Measurements from ENCODE around the gene APIP. TPM values are rescaled to one million over a fixed set of nuclear protein-coding genes. Genes with fewer than 3 reads are reported as not detected.

The APIP gene
- total and polyA plus RNA-seq, 2 of the 8 experiments (the other 6 are each of a cell fraction or from before 2014, with no cell fraction given), result 10.4 to 25.7 TPM

GRCh38 chr11:34959770-34960169 lies 43.6 kb upstream of the APIP start:
- CTCF ChIA-PET (ENCODE audit: partially characterized antibody), result interaction anchor here (1.2 kb wide), 1 partner anchor 40 kb away, joined by 3 read pairs; no protein-coding TSS in a partner anchor
- Histone ChIP-seq H2AK5ac (ENCODE audit: low read depth, low read length) (no peak overlapping the region), H3K79me1 (ENCODE audit: low read depth, low read length) (no peaks in the 10 kb centered on the region), H3K4me3 (ENCODE audit: extremely low read depth in 1 of 4, insufficient read depth in 2 of 4, low read depth in 3 of 4, low read length in 4 of 4) (no peak overlapping the region), H3K4me1 (replicated peaks in 1 of 4; ENCODE audit: control insufficient read depth in 3 of 4, insufficient read depth in 4 of 4, low read length in 3 of 4) (no peaks in the 10 kb centered on the region), H2AFZ (ENCODE audit: low read length) (no peak overlapping the region), H3K27me3 (replicated peaks in 1 of 4; ENCODE audit: control insufficient read depth in 3 of 4, extremely low read depth in 1 of 4, insufficient read depth in 3 of 4, low read length in 3 of 4) (peaks cover 0 to 1% (median 0%) of the 10 kb centered on the region in 4 experiments; a peak in 1 of 7 replicates), H3K4me2 (ENCODE audit: insufficient read depth in 1 of 2, low read depth in 2 of 2, low read length in 2 of 2) (no peak overlapping the region), H3K9me3 (ENCODE audit: insufficient read depth in 2 of 2, low read depth in 1 of 2, low read length in 1 of 2) (no peaks in the 10 kb centered on the region), H3K36me3 (ENCODE audit: control insufficient read depth in 2 of 4, insufficient read depth in 4 of 4, low read length in 3 of 4) (no peaks in the 10 kb centered on the region; a peak in 2 of 8 replicates), H3K23me2 (ENCODE audit: low read depth, low read length) (no peaks in the 10 kb centered on the region), H3K27ac (ENCODE audit: low read depth, low read length) (no peak overlapping the region), H3K23ac (ENCODE audit: insufficient read length) (no peak overlapping the region), H3K18ac (ENCODE audit: extremely low read depth, low read length) (no peak overlapping the region), H3K14ac (ENCODE audit: insufficient read length) (no peak overlapping the region), H4K5ac (ENCODE audit: insufficient read length, low read depth, low read length) (no peak overlapping the region), H2BK15ac (ENCODE audit: low read length) (no peak overlapping the region), H4K20me1 (replicated peaks in 1 of 2; ENCODE audit: control insufficient read depth in 1 of 2, insufficient read depth in 2 of 2, low read length in 2 of 2) (peaks cover 0 to 1% of the 10 kb centered on the region in 2 experiments), H3K79me2 (ENCODE audit: control insufficient read depth in 1 of 2, insufficient read depth in 2 of 2, low read length in 2 of 2) (no peaks in the 10 kb centered on the region), H2BK120ac (replicated peaks; ENCODE audit: low read depth, low read length) (no peak overlapping the region), H2BK12ac (ENCODE audit: low read depth, low read length) (no peak overlapping the region), H4K91ac (replicated peaks; ENCODE audit: insufficient read length, low read length) (no peak overlapping the region), H2BK20ac (ENCODE audit: low read length) (no peak overlapping the region), H2BK5ac (ENCODE audit: low read depth, low read length) (no peak overlapping the region), H4K8ac (ENCODE audit: extremely low read depth, insufficient read depth, low read length) (no peak overlapping the region), H3K4ac (replicated peaks; ENCODE audit: insufficient read length, low read depth, low read length) (no peak overlapping the region), H3K9ac (replicated peaks in 1 of 4; ENCODE audit: extremely low read depth in 1 of 4, low read depth in 3 of 4, low read length in 3 of 4) (no peak overlapping the region), H3K56ac (replicated peaks; ENCODE audit: insufficient read length, low read depth, low read length) (no peak overlapping the region)
- DNase-seq (ENCODE audit: low read depth in 1 of 2, low spot score in 2 of 2), result no peak
- POLR2A ChIA-PET (ENCODE audit: partially characterized antibody), result no interaction called here
- WGBS, 2 experiments (ENCODE audit: extremely low coverage in 1 of 2, insufficient coverage in 1 of 2, insufficient read length in 1 of 2, insufficient replicate concordance in 2 of 2, low coverage in 1 of 2, low lambda C conversion rate in 2 of 2, missing lambda C conversion rate in 1 of 2), result 100% methylated on average over 1 of the region's 1 CpG; no CpG with 5 or more reads in 1 of the 2 experiments
- FAIRE-seq, result no peak
- TF ChIP-seq BACH1 (IDR thresholded peaks at IDR 0.05; ENCODE audit: low read length) (no peak), JUN (IDR thresholded peaks at IDR 0.05; ENCODE audit: low read depth, low read length) (no peak), RBBP5 (IDR thresholded peaks at IDR 0.05; ENCODE audit: borderline replicate concordance, low read depth, low read length) (no peak), EP300 (IDR thresholded peaks at IDR 0.05; ENCODE audit: borderline replicate concordance in 1 of 2, low read depth in 2 of 2, low read length in 2 of 2) (no peak), NRF1 (IDR thresholded peaks at IDR 0.05; ENCODE audit: low read depth, low read length) (no peak), CTBP2 (IDR thresholded peaks at IDR 0.05; ENCODE audit: borderline replicate concordance, insufficient read depth, insufficient read length, low read length) (no peak), RFX5 (IDR thresholded peaks at IDR 0.05; ENCODE audit: borderline replicate concordance, low read depth, low read length) (no peak), SP2 (IDR thresholded peaks at IDR 0.05; ENCODE audit: low read length) (no peak)
- TF ChIP-seq, protein P1, sequence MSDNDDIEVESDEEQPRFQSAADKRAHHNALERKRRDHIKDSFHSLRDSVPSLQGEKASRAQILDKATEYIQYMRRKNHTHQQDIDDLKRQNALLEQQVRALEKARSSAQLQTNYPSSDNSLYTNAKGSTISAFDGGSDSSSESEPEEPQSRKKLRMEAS (IDR thresholded peaks at IDR 0.05), result no peak
- TF ChIP-seq, protein P2, sequence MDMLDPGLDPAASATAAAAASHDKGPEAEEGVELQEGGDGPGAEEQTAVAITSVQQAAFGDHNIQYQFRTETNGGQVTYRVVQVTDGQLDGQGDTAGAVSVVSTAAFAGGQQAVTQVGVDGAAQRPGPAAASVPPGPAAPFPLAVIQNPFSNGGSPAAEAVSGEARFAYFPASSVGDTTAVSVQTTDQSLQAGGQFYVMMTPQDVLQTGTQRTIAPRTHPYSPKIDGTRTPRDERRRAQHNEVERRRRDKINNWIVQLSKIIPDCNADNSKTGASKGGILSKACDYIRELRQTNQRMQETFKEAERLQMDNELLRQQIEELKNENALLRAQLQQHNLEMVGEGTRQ (IDR thresholded peaks at IDR 0.05; ENCODE audit: low read length), result no peak
- TF ChIP-seq, protein P3, sequence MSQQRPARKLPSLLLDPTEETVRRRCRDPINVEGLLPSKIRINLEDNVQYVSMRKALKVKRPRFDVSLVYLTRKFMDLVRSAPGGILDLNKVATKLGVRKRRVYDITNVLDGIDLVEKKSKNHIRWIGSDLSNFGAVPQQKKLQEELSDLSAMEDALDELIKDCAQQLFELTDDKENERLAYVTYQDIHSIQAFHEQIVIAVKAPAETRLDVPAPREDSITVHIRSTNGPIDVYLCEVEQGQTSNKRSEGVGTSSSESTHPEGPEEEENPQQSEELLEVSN (IDR thresholded peaks at IDR 0.05), result no peak
